Sigmoid colon (tissue), 4 donors: ENCODE data around the gene MKI67.

Experiments
- EP300 ChIP-seq, 4 donors: sonication (generic); formaldehyde crosslinking; IDR thresholded peaks; one replicate each; pipeline ENCODE4 v1.6.1; 2017; ENCODE audit warnings: antibody characterized with exemption in 4 of 4
- POLR2A ChIP-seq, 2 donors: fragments of 450-650 bp; IDR thresholded peaks; one replicate each; pipeline ENCODE4 v1.6.1; 2016; ENCODE audit warnings: antibody characterized with exemption in 2 of 2, mild to moderate bottlenecking in 2 of 2, moderate library complexity in 2 of 2
- POLR2AphosphoS5 ChIP-seq, 4 donors: sonication (generic); formaldehyde crosslinking; IDR thresholded peaks; one replicate each; pipeline ENCODE4 v1.6.1; 2017; ENCODE audit warnings: antibody characterized with exemption in 4 of 4
- TF ChIP-seq, protein P1 (sequence below), 4 experiments: fragments of 450-650 bp in 3 of 4; fragments of 200-600 bp in 1 of 4; IDR thresholded peaks; one replicate each; pipeline ENCODE4 v1.5.1; 2016 to 2019; ENCODE audit warnings: antibody characterized with exemption in 4 of 4, mild to moderate bottlenecking in 3 of 4, moderate library complexity in 2 of 4

GRCh38 chr10:128097783-128098182 is 28.4 kb downstream of the MKI67 start:
- TF ChIP-seq POLR2A (IDR thresholded peaks at IDR 0.05) (no peak), POLR2AphosphoS5 (IDR thresholded peaks at IDR 0.05) (no peak), EP300 (IDR thresholded peaks at IDR 0.05) (no peak)
- TF ChIP-seq, protein P1, sequence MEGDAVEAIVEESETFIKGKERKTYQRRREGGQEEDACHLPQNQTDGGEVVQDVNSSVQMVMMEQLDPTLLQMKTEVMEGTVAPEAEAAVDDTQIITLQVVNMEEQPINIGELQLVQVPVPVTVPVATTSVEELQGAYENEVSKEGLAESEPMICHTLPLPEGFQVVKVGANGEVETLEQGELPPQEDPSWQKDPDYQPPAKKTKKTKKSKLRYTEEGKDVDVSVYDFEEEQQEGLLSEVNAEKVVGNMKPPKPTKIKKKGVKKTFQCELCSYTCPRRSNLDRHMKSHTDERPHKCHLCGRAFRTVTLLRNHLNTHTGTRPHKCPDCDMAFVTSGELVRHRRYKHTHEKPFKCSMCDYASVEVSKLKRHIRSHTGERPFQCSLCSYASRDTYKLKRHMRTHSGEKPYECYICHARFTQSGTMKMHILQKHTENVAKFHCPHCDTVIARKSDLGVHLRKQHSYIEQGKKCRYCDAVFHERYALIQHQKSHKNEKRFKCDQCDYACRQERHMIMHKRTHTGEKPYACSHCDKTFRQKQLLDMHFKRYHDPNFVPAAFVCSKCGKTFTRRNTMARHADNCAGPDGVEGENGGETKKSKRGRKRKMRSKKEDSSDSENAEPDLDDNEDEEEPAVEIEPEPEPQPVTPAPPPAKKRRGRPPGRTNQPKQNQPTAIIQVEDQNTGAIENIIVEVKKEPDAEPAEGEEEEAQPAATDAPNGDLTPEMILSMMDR (IDR thresholded peaks at IDR 0.05) = no peak
